Esophagus muscularis mucosa (tissue), 4 donors: ENCODE measurements around the gene AKAP13. TPM values are rescaled to one million over a fixed set of nuclear protein-coding genes. Genes with fewer than 3 reads are reported as not detected.

ENCODE experiments used
- DNase-seq: peaks from one replicate; pipeline ENCODE4 v3.0.0-alpha.2; 2017; ENCODE audit errors: extremely low spot score
- H3K27ac ChIP-seq, 4 donors: fragments of 200-600 bp; sonication (generic); replicated peaks in 1 of 4; 1 replicate in 3 of 4; 2 replicates in 1 of 4; pipeline ENCODE4 v1.5.1; 2016 to 2019; ENCODE audit warnings: mild to moderate bottlenecking in 1 of 4
- H3K27me3 ChIP-seq, 4 donors: fragments of 200-600 bp; sonication (generic); one replicate each; pipeline versions ENCODE4 v1.5.1 to v1.6.0; 2016 to 2019
- H3K36me3 ChIP-seq, 4 donors: fragments of 200-600 bp; sonication (generic); one replicate each; pipeline ENCODE4 v1.5.1; 2016 to 2019
- H3K4me1 ChIP-seq, 4 donors: fragments of 200-600 bp; sonication (generic); one replicate each; pipeline ENCODE4 v1.5.1; 2016 to 2019
- H3K4me3 ChIP-seq, 4 donors: fragments of 200-600 bp; sonication (generic); 1 replicate in 2 of 4; 2 replicates in 2 of 4; pipeline ENCODE4 v1.5.1; 2016 to 2019; ENCODE audit warnings: mild to moderate bottlenecking in 4 of 4, moderate library complexity in 1 of 4
- H3K9me3 ChIP-seq, 4 donors: fragments of 200-600 bp; sonication (generic); 1 replicate in 3 of 4; 2 replicates in 1 of 4; pipeline ENCODE4 v1.5.1; 2016 to 2019
- CTCF ChIP-seq, 3 experiments: fragments of 200-600 bp in 2 of 3; fragments of 450-650 bp in 1 of 3; sonication (generic) in 2 of 3; IDR thresholded peaks; one replicate each; pipeline ENCODE4 v1.5.1; 2017 to 2019; ENCODE audit warnings: antibody characterized with exemption in 3 of 3, mild to moderate bottlenecking in 2 of 3, moderate library complexity in 1 of 3
- EP300 ChIP-seq: sonication (generic); formaldehyde crosslinking; IDR thresholded peaks from one replicate; pipeline ENCODE4 v1.6.1; 2017; ENCODE audit warnings: antibody characterized with exemption
- POLR2A ChIP-seq: fragments of 450-650 bp; IDR thresholded peaks from one replicate; pipeline ENCODE4 v1.6.1; 2017; ENCODE audit warnings: antibody characterized with exemption, moderate library complexity, mild to moderate bottlenecking, low read depth
- POLR2AphosphoS5 ChIP-seq, 2 donors: sonication (generic); formaldehyde crosslinking; IDR thresholded peaks; one replicate each; pipeline ENCODE4 v1.6.1; 2017; ENCODE audit warnings: antibody characterized with exemption in 2 of 2
- WGBS: methylation state at CpG from one replicate; pipeline ENCODE4 v1.1.5; 2018; 5-methylcytosine and 5-hydroxymethylcytosine counted together
- intact Hi-C: fragments of 100-400 bp; cut with DNase I; formaldehyde crosslinking; loops from one replicate; pipeline ENCODE4 v1.15.1; 2023
- total RNA-seq, 4 donors: library from RNA; depleted of rRNA; stranded (reverse); fragments of >200 nt; gene quantifications; one replicate each; pipeline versions ENCODE4 v1.1.0 to v1.2.1, GENCODE V29; 2016

AKAP13 gene
- total RNA-seq, 4 donors from 2014 or later, result 232 to 323 (median 284) TPM

DNA sequence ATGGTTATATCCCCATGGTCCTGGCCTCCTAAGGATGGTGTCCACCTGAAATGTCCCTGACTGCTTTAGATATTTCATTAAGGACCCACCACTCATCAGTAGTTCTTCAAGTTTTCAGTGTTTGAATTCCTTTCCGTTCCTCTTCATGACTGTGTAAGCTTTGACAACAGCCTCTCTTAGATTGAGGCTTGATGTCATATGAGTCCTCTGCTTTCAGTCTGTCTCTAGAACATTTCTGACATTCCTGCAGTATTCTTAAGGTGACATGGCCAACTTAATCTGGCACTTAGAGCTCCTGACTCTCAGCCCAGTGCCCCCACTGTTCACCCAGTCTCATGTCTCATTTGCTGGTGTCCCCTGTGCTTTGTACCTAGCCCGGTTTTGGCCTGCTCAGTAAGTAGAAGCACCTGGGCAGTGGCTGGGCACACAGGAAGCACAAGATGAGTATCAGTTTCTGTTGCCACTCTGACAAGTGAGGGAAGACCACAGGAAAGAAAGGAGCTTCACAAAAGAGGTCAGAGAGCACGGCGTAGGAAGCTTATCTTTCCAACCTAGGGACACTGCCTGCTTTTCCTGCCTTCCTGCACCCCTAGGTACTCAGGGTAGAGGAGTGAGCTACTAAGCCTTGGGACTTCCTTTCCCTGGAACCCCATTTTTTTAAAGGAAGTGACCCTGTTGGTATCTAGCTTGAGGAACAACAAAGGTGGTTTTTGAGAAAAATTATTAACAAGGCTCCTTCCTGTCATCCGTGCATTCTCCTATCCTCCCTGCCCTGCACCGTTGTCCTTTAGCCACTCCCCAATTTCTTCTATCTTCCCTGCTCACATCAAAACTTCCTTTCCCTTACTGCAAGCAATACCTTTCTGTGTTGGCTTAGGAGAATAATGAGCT is 311.2 kb downstream of the AKAP13 start:
- Histone ChIP-seq H3K27ac (peak overlapping the region; percentile 11 to 69 (median 58)), H3K4me1 (peaks cover 49 to 68% (median 60%) of the 10 kb centered on the region in 4 donors), H3K36me3 (peaks cover 18 to 79% (median 53%) of the 10 kb centered on the region in 4 donors), H3K27me3 (no peaks in the 10 kb centered on the region), H3K4me3 (no peak overlapping the region), H3K9me3 (no peaks in the 10 kb centered on the region)
- intact Hi-C loops, result no loop called here
- DNase-seq, result no peak
- WGBS, result 57% methylated on average over 6 of the region's 6 CpGs
- TF ChIP-seq CTCF (IDR thresholded peaks at IDR 0.05), result no peak
- no peak for TF ChIP-seq POLR2A
- no peak for TF ChIP-seq POLR2AphosphoS5 (IDR thresholded peaks at IDR 0.05)
- no peak for TF ChIP-seq EP300

GRCh38 chr15:85692321-85692720 is 311.9 kb downstream of the AKAP13 start:
- H3K9me3 ChIP-seq, result no peaks in the 10 kb centered on the region
- 97% methylated on average over 6 of the region's 6 CpGs for WGBS
- no peak for DNase-seq
- no peak overlapping the region for H3K4me3 ChIP-seq
- no peak for TF ChIP-seq EP300
- no peak for TF ChIP-seq POLR2A
- no peak for TF ChIP-seq CTCF (IDR thresholded peaks at IDR 0.05)
- TF ChIP-seq POLR2AphosphoS5 (IDR thresholded peaks at IDR 0.05), result no peak
- H3K36me3 ChIP-seq, result peaks cover 16 to 79% (median 56%) of the 10 kb centered on the region in 4 donors
- H3K27me3 ChIP-seq, result no peaks in the 10 kb centered on the region
- intact Hi-C loops, result no loop called here
- H3K4me1 ChIP-seq, result peaks cover 46 to 62% (median 54%) of the 10 kb centered on the region in 4 donors
- H3K27ac ChIP-seq, result peak overlapping the region in 3 of 4 donors; percentile 46 to 67 (median 48)

GRCh38 chr15:85692873-85693272 is 312.5 kb downstream of the AKAP13 start:
- Histone ChIP-seq H3K27me3 (no peaks in the 10 kb centered on the region), H3K4me1 (peaks cover 40 to 57% (median 51%) of the 10 kb centered on the region in 4 donors), H3K27ac (peak overlapping the region in 3 of 4 donors; percentile 20 to 46 (median 39)), H3K9me3 (no peaks in the 10 kb centered on the region), H3K4me3 (no peak overlapping the region), H3K36me3 (peaks cover 16 to 77% (median 57%) of the 10 kb centered on the region in 4 donors)
- intact Hi-C loops, result no loop called here
- no peak for DNase-seq
- TF ChIP-seq POLR2A, result no peak
- TF ChIP-seq CTCF (IDR thresholded peaks at IDR 0.05), result no peak
- WGBS, result 87% methylated on average over 5 of the region's 5 CpGs

DNA sequence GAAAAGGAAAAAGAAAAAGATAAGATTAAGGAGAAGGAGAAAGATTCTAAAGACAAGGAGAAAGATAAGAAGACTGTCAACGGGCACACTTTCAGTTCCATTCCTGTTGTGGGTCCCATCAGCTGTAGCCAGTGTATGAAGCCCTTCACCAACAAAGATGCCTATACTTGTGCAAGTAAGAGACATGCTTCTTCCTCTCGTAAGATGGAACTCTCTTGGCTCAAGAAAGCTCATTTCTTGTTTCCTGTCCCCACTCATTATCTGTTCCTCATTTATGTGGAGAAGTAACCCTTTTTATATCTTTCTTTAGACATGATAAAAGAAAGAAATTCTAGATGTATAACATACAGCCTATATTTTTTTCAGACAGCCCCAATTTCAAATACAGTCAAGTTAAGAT is 312.9 kb downstream of the AKAP13 start:
- Histone ChIP-seq H3K27me3 (no peaks in the 10 kb centered on the region), H3K36me3 (peaks cover 16 to 73% (median 57%) of the 10 kb centered on the region in 4 donors), H3K4me1 (peaks cover 36 to 53% (median 47%) of the 10 kb centered on the region in 4 donors), H3K27ac (peak overlapping the region in 2 of 4 donors; percentile 39 to 46), H3K9me3 (no peaks in the 10 kb centered on the region), H3K4me3 (no peak overlapping the region)
- no peak for TF ChIP-seq POLR2AphosphoS5 (IDR thresholded peaks at IDR 0.05)
- TF ChIP-seq CTCF (IDR thresholded peaks at IDR 0.05), result no peak
- TF ChIP-seq POLR2A, result no peak
- TF ChIP-seq EP300, result no peak
- intact Hi-C loops, result no loop called here
- DNase-seq, result no peak
- WGBS, result 56% methylated on average over 2 of the region's 2 CpGs
